ENCODE data around the gene ZNF48. TPM values are rescaled to one million over a fixed set of nuclear protein-coding genes. Genes with fewer than 3 reads are reported as not detected.

Gene ZNF48
- total RNA-seq, 1 donor from 2014 or later, result 6.1 TPM

DNA sequence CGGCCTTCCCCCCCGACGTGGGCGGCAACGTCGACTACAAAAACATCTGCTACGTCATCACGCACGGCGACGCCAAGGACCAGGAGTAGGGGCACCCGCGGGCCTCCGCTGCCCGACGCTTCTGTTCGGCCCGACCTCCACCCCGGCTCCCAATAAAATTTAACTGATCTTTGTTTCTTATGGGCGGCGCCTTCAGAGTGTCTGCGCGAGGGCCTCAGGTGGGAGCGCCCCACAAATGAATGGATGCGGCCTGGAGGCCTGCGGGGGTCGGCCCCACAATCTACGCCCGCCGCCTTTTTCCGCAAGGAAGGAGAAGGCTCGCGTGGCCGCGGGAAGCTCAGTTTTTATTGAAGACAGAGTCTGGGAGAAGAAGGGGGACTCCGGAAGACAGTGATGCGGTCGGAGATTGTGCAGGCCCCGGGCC is 17.4 kb upstream of the ZNF48 start:
- TF ChIP-seq, protein P1, sequence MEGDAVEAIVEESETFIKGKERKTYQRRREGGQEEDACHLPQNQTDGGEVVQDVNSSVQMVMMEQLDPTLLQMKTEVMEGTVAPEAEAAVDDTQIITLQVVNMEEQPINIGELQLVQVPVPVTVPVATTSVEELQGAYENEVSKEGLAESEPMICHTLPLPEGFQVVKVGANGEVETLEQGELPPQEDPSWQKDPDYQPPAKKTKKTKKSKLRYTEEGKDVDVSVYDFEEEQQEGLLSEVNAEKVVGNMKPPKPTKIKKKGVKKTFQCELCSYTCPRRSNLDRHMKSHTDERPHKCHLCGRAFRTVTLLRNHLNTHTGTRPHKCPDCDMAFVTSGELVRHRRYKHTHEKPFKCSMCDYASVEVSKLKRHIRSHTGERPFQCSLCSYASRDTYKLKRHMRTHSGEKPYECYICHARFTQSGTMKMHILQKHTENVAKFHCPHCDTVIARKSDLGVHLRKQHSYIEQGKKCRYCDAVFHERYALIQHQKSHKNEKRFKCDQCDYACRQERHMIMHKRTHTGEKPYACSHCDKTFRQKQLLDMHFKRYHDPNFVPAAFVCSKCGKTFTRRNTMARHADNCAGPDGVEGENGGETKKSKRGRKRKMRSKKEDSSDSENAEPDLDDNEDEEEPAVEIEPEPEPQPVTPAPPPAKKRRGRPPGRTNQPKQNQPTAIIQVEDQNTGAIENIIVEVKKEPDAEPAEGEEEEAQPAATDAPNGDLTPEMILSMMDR (IDR thresholded peaks at IDR 0.05), result no peak
- no peaks in the 10 kb centered on the region for H3K9me3 ChIP-seq
- H3K27ac ChIP-seq, result peak overlapping the region; percentile 100
- ATAC-seq (peak; percentile 78), DNase-seq (peak; percentile 98)
- H3K4me1 ChIP-seq, result peaks cover 16% of the 10 kb centered on the region
- intact Hi-C loops (cut with DNase I), result no loop called here
- peak overlapping the region; percentile 66 for H3K4me3 ChIP-seq
- no peaks in the 10 kb centered on the region for H3K36me3 ChIP-seq
- H3K27me3 ChIP-seq, result no peaks in the 10 kb centered on the region

DNA sequence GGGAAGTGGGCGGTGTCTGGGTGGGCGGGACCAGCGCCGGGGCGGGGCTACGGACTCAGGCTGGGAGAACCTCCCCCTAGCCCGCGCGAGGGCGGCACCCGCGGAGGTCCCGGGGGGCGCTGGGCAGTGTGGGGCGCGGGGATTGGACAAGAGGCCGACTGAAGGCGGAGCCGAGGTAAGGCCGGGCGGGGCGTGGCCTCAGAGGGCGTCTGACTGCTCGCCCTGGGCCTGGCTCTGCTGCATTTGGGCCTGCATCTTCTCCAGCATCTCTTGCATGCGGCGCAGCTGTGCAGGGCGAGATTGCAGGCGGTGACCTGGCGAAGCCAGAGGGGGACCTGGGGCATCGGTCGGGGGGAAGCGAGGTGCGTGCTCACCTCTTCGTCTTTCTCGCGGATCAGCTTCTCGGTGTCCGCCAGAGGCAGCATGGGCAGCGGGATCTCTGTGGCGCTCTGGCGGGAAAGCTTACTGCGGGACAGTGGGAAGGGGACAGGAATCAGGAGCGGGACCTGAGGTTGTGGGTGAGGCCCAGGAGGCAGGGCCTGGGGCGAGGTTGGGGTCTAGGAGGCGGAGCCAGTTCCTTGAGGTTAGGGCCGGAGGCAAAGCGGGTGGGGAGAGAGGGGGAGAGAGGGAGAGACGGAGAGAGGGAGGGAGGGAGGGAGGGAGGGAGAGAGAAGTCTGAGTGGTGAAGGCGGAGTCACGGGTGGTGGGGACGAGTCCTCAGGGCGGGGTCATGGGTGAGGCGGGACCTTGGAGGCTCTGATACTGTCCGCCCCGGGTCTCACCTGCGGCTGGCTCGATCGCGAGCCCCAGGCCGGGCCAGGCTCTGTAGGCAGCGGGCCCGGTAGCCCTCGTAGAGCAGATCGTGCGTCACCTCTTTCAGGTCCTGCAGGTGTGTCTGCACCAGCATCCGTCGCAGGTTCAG is 16.7 kb upstream of the ZNF48 start:
- peak overlapping the region; percentile 66 for H3K4me3 ChIP-seq
- ATAC-seq (peak; percentile 95), DNase-seq (peak; percentile 100)
- intact Hi-C loops (cut with DNase I), result no loop called here
- TF ChIP-seq, protein P1 (IDR thresholded peaks at IDR 0.05), result no peak
- no peaks in the 10 kb centered on the region for H3K9me3 ChIP-seq
- H3K27me3 ChIP-seq, result no peaks in the 10 kb centered on the region
- peak overlapping the region; percentile 100 for H3K27ac ChIP-seq
- H3K4me1 ChIP-seq, result peaks cover 16% of the 10 kb centered on the region
- H3K36me3 ChIP-seq, result no peaks in the 10 kb centered on the region

DNA sequence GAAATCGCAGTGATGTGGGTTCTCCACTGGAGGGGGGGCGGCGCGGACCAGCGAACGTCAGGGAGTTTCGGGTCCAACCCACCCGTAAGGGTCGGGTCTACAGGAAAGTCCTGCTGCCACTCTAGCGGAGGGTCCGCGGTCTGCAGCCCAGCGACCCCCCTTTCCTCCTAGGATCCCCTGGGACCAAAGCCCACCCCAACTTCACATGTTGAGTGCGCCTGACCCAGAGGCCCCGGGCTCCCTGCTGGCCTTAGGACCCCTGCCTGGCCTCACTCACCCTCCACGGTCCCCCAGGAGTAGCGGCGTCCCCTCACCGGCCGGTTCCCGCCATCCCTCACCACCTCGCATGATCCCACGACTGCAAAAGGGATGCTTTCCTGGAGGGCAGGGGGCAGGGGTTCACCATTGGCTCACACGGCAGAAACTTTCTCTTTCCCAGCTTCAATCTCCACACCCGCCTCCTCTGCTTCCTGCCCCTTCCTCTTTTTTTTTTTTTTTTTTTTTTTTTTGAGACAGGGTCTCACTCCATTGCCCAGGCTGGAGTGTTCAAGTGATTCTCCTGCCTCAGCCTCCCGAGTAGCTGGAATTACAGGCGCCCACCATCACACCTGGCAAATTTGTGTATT is 15.9 kb upstream of the ZNF48 start:
- Histone ChIP-seq H3K4me3 (peak overlapping the region; percentile 66), H3K9me3 (no peaks in the 10 kb centered on the region), H3K4me1 (peaks cover 16% of the 10 kb centered on the region), H3K27me3 (no peaks in the 10 kb centered on the region), H3K27ac (peak overlapping the region; percentile 100), H3K36me3 (no peaks in the 10 kb centered on the region)
- intact Hi-C loops (cut with DNase I), result no loop called here
- ATAC-seq (no peak), DNase-seq (peak; percentile 68)
- TF ChIP-seq, protein P1 (IDR thresholded peaks at IDR 0.05), result no peak

- Histone ChIP-seq H3K27ac (no peak overlapping the region), H3K36me3 (no peaks in the 10 kb centered on the region), H3K4me1 (peaks cover 16% of the 10 kb centered on the region), H3K27me3 (no peaks in the 10 kb centered on the region), H3K4me3 (no peak overlapping the region), H3K9me3 (no peaks in the 10 kb centered on the region)
- intact Hi-C loops (cut with DNase I), result no loop called here
- TF ChIP-seq, protein P1 (IDR thresholded peaks at IDR 0.05), result no peak
- no peak for DNase-seq
- no peak for ATAC-seq
These were observed 15.0 kb upstream of the ZNF48 start for GRCh38 chr16:30380072-30380802.

DNA sequence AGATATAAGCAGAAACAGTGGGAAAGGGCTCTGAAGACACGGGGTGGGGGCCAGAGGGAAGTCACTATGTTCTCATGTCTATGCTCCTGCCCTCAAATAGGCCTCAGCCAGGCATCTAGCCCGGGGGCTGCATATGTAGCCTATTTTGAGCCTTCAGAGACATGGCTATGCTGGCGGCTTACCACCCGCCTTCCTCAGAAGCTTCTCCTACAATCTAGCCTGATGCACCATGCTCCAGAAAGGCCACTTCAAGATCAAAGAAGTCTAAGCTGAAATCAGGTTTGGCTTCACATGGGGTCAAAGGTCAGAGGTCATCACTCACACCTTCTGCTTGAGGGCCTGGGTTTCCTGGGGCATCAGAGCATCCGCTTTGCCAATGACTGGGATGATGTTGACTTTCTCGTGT is 14.4 kb upstream of the ZNF48 start:
- Histone ChIP-seq H3K9me3 (no peaks in the 10 kb centered on the region), H3K4me1 (peaks cover 16% of the 10 kb centered on the region), H3K27me3 (no peaks in the 10 kb centered on the region), H3K27ac (no peak overlapping the region), H3K4me3 (no peak overlapping the region), H3K36me3 (no peaks in the 10 kb centered on the region)
- TF ChIP-seq, protein P1 (IDR thresholded peaks at IDR 0.05), result no peak
- DNase-seq (no peak), ATAC-seq (no peak)
- intact Hi-C loops (cut with DNase I), result no loop called here
